Pulmonary artery endothelial cell (primary cell): ENCODE data around the gene SMIM26. TPM values are rescaled to one million over a fixed set of nuclear protein-coding genes. Genes with fewer than 3 reads are reported as not detected.
"Not testable (repeated sequence)": the region's sequence is repeated elsewhere in the genome, so short reads cannot be mapped to it uniquely, and the experiment has no call there.

Source experiments
- DNase-seq: peaks from one replicate; pipeline ENCODE4 v3.0.0-alpha.2; 2011; ENCODE audit warnings: low read depth, low spot score
- total RNA-seq: library from RNA; depleted of rRNA; stranded (reverse); fragments of >200 nt; gene quantifications from 2 replicates; pipeline ENCODE4 v1.2.3, GENCODE V29; 2014

SMIM26 gene
- 40.9 and 114 TPM in 2 replicates for total RNA-seq

GRCh38 chr20:18566892-18567738 lies at the start of gene SMIM26:
Gene SMIM26, plus strand, starts transcription at chr20:18567432. Its CDS starts 47 bp downstream, at chr20:18567479.
- peak; percentile 40 for DNase-seq

DNA sequence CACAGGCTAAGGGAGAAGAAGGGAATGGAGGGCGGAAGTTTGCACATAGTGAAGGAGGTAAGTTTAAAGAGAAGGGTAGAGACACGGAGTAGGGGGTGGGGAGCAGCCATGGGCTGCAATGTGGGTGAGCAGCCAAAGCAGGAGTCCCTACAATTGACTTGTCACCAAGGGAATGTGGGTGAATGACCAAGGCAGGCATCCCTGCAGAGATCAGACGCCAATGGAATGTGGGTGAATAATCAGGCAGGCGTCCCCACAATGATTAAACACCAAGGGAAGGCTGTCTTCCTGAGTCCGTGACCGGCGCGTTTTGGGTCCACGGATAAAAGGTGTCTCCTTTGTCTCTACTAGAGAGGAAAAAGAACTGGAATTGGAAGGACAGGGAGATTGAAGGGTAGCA lies 45.2 kb upstream of the SMIM26 start:
- DNase-seq: not testable (repeated sequence)

- no peak for DNase-seq
Observed at GRCh38 chr20:18523066-18523465, 44.2 kb upstream of the SMIM26 start.

GRCh38 chr20:18524646-18525045 lies 42.6 kb upstream of the SMIM26 start:
- DNase-seq: no peak

DNA sequence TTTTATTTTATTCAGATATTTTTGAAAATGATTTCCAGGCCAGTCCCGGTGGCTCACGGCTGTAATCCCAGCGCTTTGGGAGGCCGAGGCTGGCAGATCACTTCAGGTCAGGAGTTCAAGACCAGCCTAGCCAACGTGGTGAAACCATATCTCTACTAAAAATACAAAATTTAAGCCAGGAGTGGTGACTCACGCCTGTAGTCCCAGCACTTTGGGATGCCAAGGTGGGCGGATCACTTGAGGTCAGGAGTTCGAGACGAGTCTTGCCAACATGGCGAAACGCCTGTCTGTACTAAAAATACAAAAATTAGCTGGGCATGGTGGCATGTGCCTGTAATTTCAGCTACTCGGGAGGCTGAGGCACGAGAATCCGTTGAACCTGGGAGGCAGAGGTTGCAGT lies 40.5 kb upstream of the SMIM26 start:
- not testable (repeated sequence) for DNase-seq

GRCh38 chr20:18527339-18527738 lies 39.9 kb upstream of the SMIM26 start:
- DNase-seq: no peak

DNA sequence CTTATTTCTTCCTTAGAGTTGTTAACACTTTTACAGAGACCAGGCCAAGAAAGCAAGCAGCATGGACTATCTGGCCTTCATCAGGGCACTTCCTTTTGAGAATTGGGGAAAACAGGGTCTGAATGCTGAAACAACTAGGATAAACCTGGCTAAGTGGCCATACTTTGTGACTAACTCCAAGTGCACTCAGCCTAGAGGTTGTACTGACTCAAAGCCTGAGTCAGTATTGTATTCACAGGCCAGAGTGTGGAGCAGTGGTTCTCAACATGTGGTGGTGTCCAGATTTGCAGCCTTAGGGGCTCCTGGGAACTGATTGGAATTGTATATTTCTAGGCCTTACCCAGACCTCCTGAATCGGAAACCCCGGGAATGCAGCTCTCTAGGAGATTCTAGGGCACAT lies 39.4 kb upstream of the SMIM26 start:
- no peak for DNase-seq

DNA sequence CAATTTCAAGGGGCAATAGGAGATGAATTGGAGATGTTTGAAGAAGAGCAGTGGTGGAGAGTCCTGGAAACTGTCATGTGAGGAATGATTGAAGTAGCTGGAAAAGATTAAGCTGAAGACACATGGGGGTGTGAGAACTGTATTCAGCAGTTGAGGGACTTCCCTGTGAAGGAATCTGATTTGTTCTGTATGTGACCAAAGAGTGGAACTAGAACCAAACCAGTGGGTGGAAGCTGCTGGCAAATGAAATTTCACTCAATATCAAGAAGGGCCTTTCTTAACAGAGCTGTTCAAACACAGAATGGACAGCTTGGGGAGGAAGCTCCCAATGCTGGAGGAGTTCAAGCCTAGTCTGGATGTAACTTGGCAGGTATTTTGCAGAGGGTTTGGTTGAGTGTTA lies 38.2 kb upstream of the SMIM26 start:
- no peak for DNase-seq

GRCh38 chr20:18532626-18533025 lies 34.6 kb upstream of the SMIM26 start:
- no peak for DNase-seq

DNA sequence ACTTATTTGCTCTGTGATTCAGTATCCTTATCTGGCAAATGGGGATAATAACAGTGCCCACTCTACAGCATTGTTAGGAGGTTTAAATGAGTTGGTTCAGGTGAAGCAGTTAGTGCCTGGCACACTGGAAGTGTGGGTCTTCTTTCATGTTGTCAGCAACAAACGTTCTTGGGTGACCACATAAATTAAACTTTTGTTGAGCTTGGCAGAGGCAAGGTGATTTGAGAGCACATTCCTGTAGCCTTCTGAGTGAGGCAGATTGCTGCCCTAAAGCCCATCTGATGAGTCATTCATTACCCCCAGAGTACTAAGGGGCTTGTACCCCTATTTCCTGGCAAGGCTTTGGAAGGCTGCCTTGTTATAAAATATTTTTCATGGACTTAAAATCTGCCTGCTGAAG lies 33.7 kb upstream of the SMIM26 start:
- DNase-seq: no peak

DNA sequence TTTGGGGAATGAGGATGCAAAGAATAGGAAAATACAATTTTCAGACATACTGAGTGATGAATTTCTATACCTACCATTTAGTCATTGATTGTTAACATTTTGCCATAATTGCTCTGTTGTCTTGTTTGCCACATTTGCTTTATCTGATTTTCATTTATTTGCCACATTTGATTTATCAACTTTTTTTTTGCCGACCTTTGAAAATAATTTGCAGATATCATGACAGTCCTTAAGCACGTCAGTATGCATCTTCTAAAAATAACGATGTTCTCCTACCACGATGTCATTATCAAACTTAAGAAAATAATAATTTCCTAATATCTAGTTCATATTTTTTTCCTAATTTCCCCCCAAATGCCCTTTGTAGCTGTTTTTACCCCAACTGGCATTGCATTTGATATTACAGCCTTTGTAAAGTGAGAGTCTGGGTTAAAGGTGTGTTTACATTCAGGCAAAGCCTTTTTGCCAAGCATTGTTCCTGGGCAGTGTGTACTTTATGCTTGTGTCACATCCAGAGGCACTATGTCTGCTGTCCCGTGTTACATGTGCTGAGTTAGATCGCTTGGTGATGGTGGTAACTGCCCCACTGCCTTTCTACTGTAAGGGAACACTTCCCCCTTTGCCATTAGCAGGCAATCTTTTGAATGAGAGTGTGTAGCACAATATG lies 33.1 kb upstream of the SMIM26 start:
- no peak for DNase-seq

DNA sequence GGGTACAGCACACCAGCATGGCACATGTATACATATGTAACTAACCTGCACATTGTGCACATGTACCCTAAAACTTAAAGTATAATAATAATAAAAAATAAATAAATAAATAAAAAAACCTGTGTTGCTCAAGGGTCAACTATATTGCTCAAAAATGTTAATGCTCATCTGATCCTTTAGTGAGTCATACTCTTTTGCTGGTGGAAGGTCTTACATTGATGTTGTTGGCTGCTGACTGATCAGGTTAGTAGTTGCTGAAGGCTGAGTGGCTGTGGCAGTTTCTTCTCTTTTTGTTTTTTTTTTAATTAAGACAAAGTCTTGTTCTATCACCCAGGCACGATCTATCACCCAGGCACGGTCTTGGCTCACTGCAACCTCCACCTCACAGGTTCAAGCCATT lies 29.6 kb upstream of the SMIM26 start:
- DNase-seq: no peak

DNA sequence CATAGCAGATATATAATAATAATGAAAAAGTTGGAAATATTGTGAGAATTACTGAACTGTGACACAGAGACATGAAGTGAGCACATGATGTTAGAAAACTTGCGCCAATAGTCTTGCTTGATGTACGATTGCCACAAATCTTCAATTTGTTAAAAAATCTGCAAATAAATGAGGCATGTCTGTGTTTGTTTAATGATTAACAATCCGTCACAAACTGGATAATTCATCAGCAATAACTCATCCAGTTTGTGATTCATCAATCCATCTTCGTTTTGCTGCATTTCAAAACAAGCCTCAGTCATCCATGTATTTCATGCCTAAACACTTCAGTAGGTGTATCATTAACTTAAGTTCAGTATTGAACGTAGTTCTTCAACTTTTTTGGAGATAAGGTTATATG lies 25.5 kb upstream of the SMIM26 start:
- no peak for DNase-seq

- no peak for DNase-seq
Observed at GRCh38 chr20:18543216-18543615, 24.0 kb upstream of the SMIM26 start.

DNA sequence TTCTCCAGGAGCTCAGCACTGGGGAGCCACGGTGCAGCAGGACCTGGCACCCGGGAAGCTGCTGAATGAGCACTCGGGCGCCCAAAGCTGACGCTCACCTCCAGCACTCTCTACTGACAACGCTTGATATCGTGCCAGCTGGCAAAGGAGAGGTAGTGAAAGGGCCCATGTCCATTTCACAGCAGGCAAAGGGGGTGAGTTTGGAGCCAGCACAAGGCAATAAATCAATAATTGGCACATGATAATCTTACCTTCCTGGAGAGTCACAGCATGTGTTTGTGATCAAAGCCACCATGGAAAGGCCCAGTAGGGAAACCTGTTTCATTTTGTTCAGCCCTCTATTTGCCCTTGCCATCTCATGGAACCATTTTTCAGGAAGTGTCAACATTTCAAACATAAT lies 23.3 kb upstream of the SMIM26 start:
- DNase-seq: no peak

DNA sequence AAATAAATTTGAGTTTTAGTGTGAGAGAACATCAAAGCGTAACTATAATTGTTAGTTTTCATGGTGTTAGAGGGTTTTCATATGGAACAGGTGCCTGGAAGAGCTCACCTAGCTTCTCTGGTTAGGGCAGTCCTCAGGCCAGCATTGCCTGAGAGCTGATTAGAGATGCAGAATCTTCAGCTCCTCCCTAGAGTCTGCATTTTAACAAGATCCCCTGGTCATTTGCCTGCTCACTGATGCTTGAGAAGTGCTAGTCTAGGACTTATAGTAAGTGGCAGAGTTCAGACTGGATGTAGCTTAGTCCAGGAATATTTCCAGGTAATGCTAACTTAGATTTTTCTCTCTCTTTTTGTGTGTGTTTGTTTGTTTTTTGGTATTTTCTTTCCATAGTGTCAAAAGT lies 21.7 kb upstream of the SMIM26 start:
- DNase-seq: no peak

GRCh38 chr20:18548465-18548864 lies 18.8 kb upstream of the SMIM26 start:
- no peak for DNase-seq

GRCh38 chr20:18553746-18554145 lies 13.5 kb upstream of the SMIM26 start:
- no peak for DNase-seq

DNA sequence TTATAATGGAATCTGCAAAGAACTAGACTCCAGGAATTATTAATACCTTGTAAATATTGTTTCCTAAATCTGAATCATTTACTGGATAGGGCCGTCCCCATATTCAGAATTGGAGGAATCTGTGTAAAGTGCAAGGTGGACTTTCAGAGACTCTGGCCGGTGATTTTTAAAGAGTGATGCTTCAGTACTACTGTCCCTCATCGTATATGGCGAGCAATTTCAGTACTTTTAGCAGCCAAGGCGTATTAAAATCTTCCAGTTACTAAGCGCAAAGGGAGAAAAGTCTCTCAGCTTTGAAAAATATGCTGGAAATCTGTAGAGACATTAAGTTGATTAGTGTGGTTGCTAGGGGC lies 483 bp downstream of the SMIM26 start:
- DNase-seq: no peak

DNA sequence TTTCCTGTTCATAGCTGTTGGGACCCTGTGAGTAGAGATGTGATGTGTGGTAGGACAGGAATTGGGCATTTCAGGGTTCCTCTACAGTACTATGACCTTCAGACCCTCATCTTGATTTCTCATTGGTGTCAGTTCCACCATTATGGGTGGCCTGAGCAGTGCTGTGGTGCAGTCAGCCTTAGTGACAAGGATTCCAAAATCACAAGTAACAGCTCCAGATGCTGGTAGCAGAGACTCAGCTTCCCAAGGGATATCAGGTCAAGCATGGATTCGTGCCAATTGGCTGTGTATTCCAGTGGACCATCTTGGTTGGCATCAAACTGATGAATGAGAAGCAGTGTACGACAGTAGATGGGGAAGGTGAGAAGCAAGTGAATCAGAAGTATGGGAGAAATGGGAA lies 3.8 kb downstream of the SMIM26 start:
- no peak for DNase-seq

DNA sequence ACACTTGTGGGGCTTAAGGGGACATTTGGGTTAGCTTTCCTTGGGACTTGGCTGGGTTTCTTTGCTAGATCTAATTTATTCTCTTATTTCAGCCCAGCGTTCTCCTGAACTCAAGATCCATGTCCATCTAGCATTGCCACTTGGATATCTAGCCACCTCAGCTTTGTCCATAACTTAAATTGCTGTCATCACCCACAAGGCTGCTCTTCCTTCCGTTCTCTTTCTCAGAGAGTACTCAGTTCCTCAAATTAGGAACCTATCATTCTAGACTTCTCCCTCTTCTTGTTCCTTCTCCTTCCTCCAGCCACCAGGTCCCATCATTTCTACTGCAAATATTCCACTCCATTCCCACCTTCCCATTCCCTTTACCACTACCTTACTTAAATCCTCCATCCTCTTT lies 4.3 kb downstream of the SMIM26 start:
- no peak for DNase-seq

- no peak for DNase-seq
Observed at GRCh38 chr20:18577942-18578341, 10.7 kb downstream of the SMIM26 start.

DNA sequence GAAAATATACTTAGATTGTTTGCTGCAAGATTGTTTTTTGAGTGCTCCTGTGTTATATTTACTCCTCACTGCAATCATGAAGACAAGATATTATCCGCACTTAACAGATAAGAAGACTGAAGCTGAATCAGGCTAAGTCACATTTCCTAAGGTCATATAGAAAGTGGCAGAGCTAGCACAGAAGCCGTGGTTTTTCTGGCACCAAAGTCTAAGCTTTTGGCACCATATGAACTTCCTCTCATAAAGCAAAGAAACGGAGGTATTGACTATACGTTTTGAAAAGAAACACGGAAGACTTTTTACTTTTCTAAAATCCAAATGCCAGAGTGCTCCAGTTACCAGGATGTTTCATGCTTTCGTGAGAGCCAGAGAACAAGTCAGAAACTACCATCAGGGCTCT lies 11.3 kb downstream of the SMIM26 start:
- no peak for DNase-seq
